AG04450 (cell line): ENCODE data around the gene CD99. TPM values are rescaled to one million over a fixed set of nuclear protein-coding genes. Genes with fewer than 3 reads are reported as not detected.
A peak's percentile ranks its signal among the peaks of the same experiment; 100 is the strongest.
"Not testable (repeated sequence)": the region's sequence is repeated elsewhere in the genome, so short reads cannot be mapped to it uniquely, and the experiment has no call there.

Experiments used
- CTCF ChIA-PET: fragments of 300-600, 350-600 bp; formaldehyde crosslinking; extraction: SDS; loops from one replicate; lab custom pipeline; 2022; ENCODE audit warnings: antibody characterized with exemption, inconsistent platforms; lab: Charles Lee
- POLR2A ChIA-PET: fragments of 350-600 bp; formaldehyde crosslinking; extraction: SDS; loops from one replicate; lab custom pipeline; 2021; ENCODE audit warnings: antibody characterized with exemption, inconsistent platforms; lab: Yijun Ruan, JAX
- DNase-seq: peaks from one replicate; pipeline ENCODE4 v3.0.0-alpha.2; 2011; ENCODE audit warnings: low read depth, low spot score
- H3K27ac ChIP-seq: one replicate; pipeline ENCODE4 v1.5.1; 2012; ENCODE audit warnings: low read depth, low read length, control low read depth
- H3K27me3 ChIP-seq: one replicate; pipeline ENCODE4 v1.6.0; 2012; ENCODE audit warnings: low read length; ENCODE audit not compliant: control insufficient read depth, insufficient read depth
- H3K4me3 ChIP-seq: 2 replicates; pipeline ENCODE4 v1.5.1; 2011; ENCODE audit warnings: mild to moderate bottlenecking, low read depth, low read length, control low read depth
- H3K9me3 ChIP-seq: 2 replicates; pipeline ENCODE4 v1.5.1; 2012; ENCODE audit warnings: low read length; ENCODE audit not compliant: control insufficient read depth, insufficient read depth
- polyA plus RNA-seq: library from polyadenylated mRNA; depleted of rRNA; stranded (reverse); fragments of >200 nt; gene quantifications from 2 replicates; pipeline ENCODE4 v1.2.3, GENCODE V29; 2011
- TF ChIP-seq, protein P1 (sequence below): IDR thresholded peaks from 2 replicates; pipeline ENCODE4 v1.5.1; 2011; ENCODE audit warnings: low read depth, low read length, control low read depth, inconsistent platforms

CD99 gene
- polyA plus RNA-seq, 1 experiment = 355 TPM

GRCh38 chrX:2767631-2768455 is 76.7 kb downstream of the CD99 start:
- Histone ChIP-seq H3K4me3 (no peak overlapping the region), H3K27me3 (peaks cover 7% of the 10 kb centered on the region), H3K27ac (no peak overlapping the region), H3K9me3 (no peaks in the 10 kb centered on the region)
- TF ChIP-seq, protein P1, sequence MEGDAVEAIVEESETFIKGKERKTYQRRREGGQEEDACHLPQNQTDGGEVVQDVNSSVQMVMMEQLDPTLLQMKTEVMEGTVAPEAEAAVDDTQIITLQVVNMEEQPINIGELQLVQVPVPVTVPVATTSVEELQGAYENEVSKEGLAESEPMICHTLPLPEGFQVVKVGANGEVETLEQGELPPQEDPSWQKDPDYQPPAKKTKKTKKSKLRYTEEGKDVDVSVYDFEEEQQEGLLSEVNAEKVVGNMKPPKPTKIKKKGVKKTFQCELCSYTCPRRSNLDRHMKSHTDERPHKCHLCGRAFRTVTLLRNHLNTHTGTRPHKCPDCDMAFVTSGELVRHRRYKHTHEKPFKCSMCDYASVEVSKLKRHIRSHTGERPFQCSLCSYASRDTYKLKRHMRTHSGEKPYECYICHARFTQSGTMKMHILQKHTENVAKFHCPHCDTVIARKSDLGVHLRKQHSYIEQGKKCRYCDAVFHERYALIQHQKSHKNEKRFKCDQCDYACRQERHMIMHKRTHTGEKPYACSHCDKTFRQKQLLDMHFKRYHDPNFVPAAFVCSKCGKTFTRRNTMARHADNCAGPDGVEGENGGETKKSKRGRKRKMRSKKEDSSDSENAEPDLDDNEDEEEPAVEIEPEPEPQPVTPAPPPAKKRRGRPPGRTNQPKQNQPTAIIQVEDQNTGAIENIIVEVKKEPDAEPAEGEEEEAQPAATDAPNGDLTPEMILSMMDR = no peak
- ChIA-PET POLR2A (no interaction called here), CTCF (no interaction called here)
- peak; percentile 4 for DNase-seq

DNA sequence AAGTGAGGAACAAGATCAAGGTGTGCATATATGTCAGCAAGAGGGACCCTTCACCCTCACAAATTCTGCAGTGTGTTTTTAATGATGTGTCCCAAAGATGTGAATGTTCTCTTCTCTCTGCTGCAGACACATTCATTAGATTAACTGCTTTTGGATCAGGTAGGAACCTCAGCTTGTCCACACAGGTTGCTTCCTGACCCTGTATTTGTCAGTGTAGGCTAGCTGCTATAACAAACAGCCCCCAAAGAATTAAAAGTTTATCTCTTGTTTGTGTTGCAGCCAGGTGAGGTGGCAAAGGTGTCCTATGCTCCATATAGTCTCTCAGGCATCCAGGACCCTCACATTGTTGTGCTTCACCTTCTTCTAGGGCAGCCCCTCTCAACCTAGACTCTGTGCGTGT is 78.5 kb downstream of the CD99 start:
- ChIA-PET POLR2A (no interaction called here), CTCF (no interaction called here)
- no peaks in the 10 kb centered on the region; the same call in 1 of the 2 replicates for H3K9me3 ChIP-seq
- H3K27ac ChIP-seq = no peak overlapping the region
- H3K4me3 ChIP-seq = no peak overlapping the region
- TF ChIP-seq, protein P1 = no peak
- peaks cover 7% of the 10 kb centered on the region for H3K27me3 ChIP-seq
- DNase-seq = no peak

DNA sequence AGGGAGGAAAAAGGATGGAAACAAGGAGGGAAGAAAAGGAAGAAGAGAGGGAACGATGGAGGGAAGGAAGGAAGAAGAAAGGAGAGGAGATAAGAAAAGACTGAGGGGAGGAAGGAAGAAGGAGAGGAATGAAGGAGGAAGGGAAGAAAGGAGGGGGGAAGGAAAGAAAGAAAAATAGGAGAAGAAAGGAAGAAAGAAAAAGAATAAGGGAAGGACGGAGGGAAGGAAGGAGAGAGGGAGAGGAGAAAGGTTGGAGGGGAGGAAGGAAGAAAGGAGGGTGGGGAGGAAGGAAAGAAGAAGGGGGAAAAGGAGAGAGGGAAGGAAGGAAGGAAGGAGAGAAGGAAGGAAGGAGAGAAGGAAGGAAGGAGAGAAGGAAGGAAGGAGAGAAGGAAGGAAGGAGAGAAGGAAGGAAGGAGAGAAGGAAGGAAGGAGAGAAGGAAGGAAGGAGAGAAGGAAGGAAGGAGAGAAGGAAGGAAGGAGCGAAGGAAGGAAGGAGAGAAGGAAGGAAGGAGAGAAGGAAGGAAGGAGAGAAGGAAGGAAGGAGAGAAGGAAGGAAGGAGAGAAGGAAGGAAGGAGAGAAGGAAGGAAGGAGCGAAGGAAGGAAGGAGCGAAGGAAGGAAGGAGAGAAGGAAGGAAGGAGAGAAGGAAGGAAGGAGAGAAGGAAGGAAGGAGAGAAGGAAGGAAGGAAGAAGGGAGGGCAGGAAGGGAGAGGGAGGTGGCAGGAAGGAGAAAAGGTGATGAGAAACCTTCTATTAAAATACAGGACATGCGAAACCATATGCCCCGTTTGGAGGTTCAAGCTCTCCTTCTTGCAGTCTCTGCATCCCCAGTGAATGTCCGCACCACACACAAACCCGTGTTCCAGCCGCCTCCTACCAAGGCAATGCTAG is 82.3 kb downstream of the CD99 start:
- POLR2A ChIA-PET, H3K9me3 ChIP-seq, H3K27ac ChIP-seq, DNase-seq, H3K4me3 ChIP-seq, CTCF ChIA-PET, H3K27me3 ChIP-seq: not testable (repeated sequence)

- DNase-seq = no peak
- Histone ChIP-seq H3K27ac (no peak overlapping the region), H3K9me3 (no peaks in the 10 kb centered on the region; the same call in 1 of the 2 replicates), H3K4me3 (no peak overlapping the region), H3K27me3 (peaks cover 7% of the 10 kb centered on the region)
- CTCF ChIA-PET = no interaction called here
- POLR2A ChIA-PET = no interaction called here
- TF ChIP-seq, protein P1 = no peak
Observed at GRCh38 chrX:2774057-2774456, 83.0 kb downstream of the CD99 start.

GRCh38 chrX:2774776-2775175 is 83.7 kb downstream of the CD99 start:
- H3K9me3 ChIP-seq = no peaks in the 10 kb centered on the region; the same call in 1 of the 2 replicates
- no peak for DNase-seq
- no peak overlapping the region for H3K4me3 ChIP-seq
- H3K27ac ChIP-seq = no peak overlapping the region
- POLR2A ChIA-PET = no interaction called here
- CTCF ChIA-PET = no interaction called here
- peaks cover 7% of the 10 kb centered on the region for H3K27me3 ChIP-seq
- TF ChIP-seq, protein P1 = no peak

DNA sequence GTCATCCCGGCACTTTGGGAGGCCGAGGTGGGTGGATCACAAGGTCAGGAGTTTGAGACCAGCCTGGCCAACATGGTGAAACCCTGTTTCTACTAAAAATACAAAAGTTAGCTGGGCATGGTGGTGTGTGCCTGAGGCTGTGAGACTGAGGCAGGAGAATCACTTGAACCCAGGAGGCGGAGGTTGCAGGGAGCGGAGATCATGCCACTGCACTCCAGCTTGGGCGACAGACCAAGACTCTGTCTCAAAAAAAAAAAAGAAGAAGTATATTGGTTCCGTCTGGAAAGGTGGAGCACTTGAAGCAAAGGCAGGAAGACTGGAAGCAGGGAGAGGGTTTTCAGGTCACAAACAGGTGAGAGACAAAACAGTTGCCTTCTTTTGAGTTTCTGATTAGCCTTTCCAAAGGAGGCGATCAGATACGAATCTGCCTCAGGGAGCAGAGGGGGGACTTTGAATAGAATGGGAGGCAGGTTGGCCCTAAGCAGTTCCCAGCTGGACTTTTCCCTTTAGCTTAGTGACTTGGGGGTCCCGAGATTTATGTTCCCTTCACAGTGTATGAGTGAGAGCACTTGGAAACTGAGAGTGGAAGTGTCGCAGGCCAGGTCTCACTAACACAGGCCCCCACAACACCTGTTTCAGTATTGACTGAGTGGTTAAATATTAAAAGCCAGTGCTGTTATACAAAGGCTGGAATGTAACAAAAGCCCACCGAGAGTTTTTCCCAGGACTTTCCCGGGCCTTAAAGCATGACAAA is 89.6 kb downstream of the CD99 start:
- H3K9me3 ChIP-seq, DNase-seq, H3K27me3 ChIP-seq, H3K4me3 ChIP-seq, H3K27ac ChIP-seq, POLR2A ChIA-PET, CTCF ChIA-PET: not testable (repeated sequence)
